Transverse colon (tissue), 4 donors: ENCODE measurements around the gene TUBB3. TPM values are rescaled to one million over a fixed set of nuclear protein-coding genes. Genes with fewer than 3 reads are reported as not detected.
"Not testable (repeated sequence)": the region's sequence is repeated elsewhere in the genome, so short reads cannot be mapped to it uniquely, and the experiment has no call there.

Source experiments
- DNase-seq: peaks from one replicate; pipeline ENCODE4 v3.0.0-alpha.2; 2019
- H3K27ac ChIP-seq, 4 donors: fragments of 200-600 bp; sonication (generic); 2 replicates each; pipeline ENCODE4 v1.5.1; 2016 to 2018; ENCODE audit warnings: inconsistent platforms in 4 of 4
- H3K27me3 ChIP-seq: fragments of 200-600 bp; sonication (generic); 2 replicates; pipeline ENCODE4 v1.5.1; 2017; ENCODE audit warnings: inconsistent platforms
- H3K36me3 ChIP-seq, 4 donors: fragments of 200-600 bp; sonication (generic); 2 replicates each; pipeline ENCODE4 v1.5.1; 2017 to 2019; ENCODE audit warnings: inconsistent platforms in 4 of 4
- H3K4me1 ChIP-seq, 4 donors: fragments of 200-600 bp; sonication (generic); 2 replicates each; pipeline ENCODE4 v1.5.1; 2017 to 2020; ENCODE audit warnings: inconsistent platforms in 4 of 4
- H3K4me3 ChIP-seq, 4 donors: fragments of 200-600 bp; sonication (generic); 1 replicate in 1 of 4; 2 replicates in 3 of 4; pipeline versions ENCODE4 v1.5.1 to v1.6.1; 2017 to 2019; ENCODE audit warnings: inconsistent platforms in 4 of 4
- H3K9me3 ChIP-seq, 2 donors: fragments of 200-600 bp; sonication (generic); 2 replicates each; pipeline ENCODE4 v1.5.1; 2017 to 2019; ENCODE audit warnings: inconsistent platforms in 2 of 2
- EP300 ChIP-seq: sonication (generic); formaldehyde crosslinking; IDR thresholded peaks from one replicate; pipeline ENCODE4 v1.6.1; 2017; ENCODE audit warnings: antibody characterized with exemption, low read depth
- POLR2A ChIP-seq: fragments of 450-650 bp; IDR thresholded peaks from one replicate; pipeline ENCODE4 v1.6.1; 2016; ENCODE audit warnings: antibody characterized with exemption, mild to moderate bottlenecking, moderate library complexity
- POLR2AphosphoS5 ChIP-seq, 3 donors: sonication (generic); formaldehyde crosslinking; IDR thresholded peaks; one replicate each; pipeline ENCODE4 v1.6.1; 2016; ENCODE audit warnings: antibody characterized with exemption in 3 of 3
- WGBS, 2 donors: methylation state at CpG; one replicate each; pipeline ENCODE4 v1.1.5; 2018; ENCODE audit warnings: low coverage in 1 of 2; 5-methylcytosine and 5-hydroxymethylcytosine counted together
- in situ Hi-C, 4 donors: fragments of 200-750 bp; cut with MboI; loops; one replicate each; pipeline versions ENCODE4 v1.15.0 to v1.15.1; 2017; ENCODE audit warnings: low sequenced_read_pairs in 3 of 4, low pct_ligation_motif_present in 1 of 4, low pct_unique_long_range_greater_than_20kb in 1 of 4
- intact Hi-C: fragments of 100-400 bp; cut with DNase I; formaldehyde crosslinking; loops from one replicate; pipeline ENCODE4 v1.15.1; 2023; ENCODE audit warnings: low total_unique reads
- total RNA-seq, 4 donors: library from RNA; depleted of rRNA; stranded (reverse); fragments of >200 nt; gene quantifications; one replicate each; pipeline ENCODE4 v1.1.0, GENCODE V29; 2016
- TF ChIP-seq, protein P1 (sequence below), 5 experiments: fragments of 200-600 bp in 3 of 5; fragments of 450-650 bp in 2 of 5; sonication (generic) in 3 of 5; IDR thresholded peaks; 1 replicate in 2 of 5; 2 replicates in 3 of 5; pipeline ENCODE4 v1.5.1; 2016 to 2017; ENCODE audit warnings: antibody characterized with exemption in 5 of 5, inconsistent platforms in 3 of 5, mild to moderate bottlenecking in 2 of 5, moderate library complexity in 1 of 5

The TUBB3 gene
- total RNA-seq, 4 donors from 2014 or later: 2.4 to 12.7 (median 4.6) TPM

GRCh38 chr16:89964201-89964600, 41.1 kb downstream of the TUBB3 start:
- TF ChIP-seq EP300: no peak
- TF ChIP-seq POLR2A: no peak
- TF ChIP-seq POLR2AphosphoS5 (IDR thresholded peaks at IDR 0.05): no peak
- TF ChIP-seq, protein P1, sequence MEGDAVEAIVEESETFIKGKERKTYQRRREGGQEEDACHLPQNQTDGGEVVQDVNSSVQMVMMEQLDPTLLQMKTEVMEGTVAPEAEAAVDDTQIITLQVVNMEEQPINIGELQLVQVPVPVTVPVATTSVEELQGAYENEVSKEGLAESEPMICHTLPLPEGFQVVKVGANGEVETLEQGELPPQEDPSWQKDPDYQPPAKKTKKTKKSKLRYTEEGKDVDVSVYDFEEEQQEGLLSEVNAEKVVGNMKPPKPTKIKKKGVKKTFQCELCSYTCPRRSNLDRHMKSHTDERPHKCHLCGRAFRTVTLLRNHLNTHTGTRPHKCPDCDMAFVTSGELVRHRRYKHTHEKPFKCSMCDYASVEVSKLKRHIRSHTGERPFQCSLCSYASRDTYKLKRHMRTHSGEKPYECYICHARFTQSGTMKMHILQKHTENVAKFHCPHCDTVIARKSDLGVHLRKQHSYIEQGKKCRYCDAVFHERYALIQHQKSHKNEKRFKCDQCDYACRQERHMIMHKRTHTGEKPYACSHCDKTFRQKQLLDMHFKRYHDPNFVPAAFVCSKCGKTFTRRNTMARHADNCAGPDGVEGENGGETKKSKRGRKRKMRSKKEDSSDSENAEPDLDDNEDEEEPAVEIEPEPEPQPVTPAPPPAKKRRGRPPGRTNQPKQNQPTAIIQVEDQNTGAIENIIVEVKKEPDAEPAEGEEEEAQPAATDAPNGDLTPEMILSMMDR (IDR thresholded peaks at IDR 0.05): no peak
- Histone ChIP-seq H3K27ac (no peak overlapping the region), H3K4me1 (no peaks in the 10 kb centered on the region), H3K4me3 (no peak overlapping the region), H3K36me3 (no peaks in the 10 kb centered on the region), H3K27me3 (no peaks in the 10 kb centered on the region), H3K9me3 (no peaks in the 10 kb centered on the region)
- WGBS, 2 donors: 91% methylated on average over 22 of the region's 25 CpGs; no CpG with 5 or more reads in 1 of the 2 donors
- intact Hi-C loops (no loop called here), in situ Hi-C loops (no loop called here)
- no peak for DNase-seq

GRCh38 chr16:89965447-89966225, 42.5 kb downstream of the TUBB3 start:
- intact Hi-C loops (no loop called here), in situ Hi-C loops (no loop called here)
- Histone ChIP-seq H3K4me1 (no peaks in the 10 kb centered on the region), H3K27ac (no peak overlapping the region), H3K9me3 (no peaks in the 10 kb centered on the region), H3K4me3 (no peak overlapping the region), H3K27me3 (no peaks in the 10 kb centered on the region), H3K36me3 (no peaks in the 10 kb centered on the region)
- TF ChIP-seq POLR2AphosphoS5 (IDR thresholded peaks at IDR 0.05): no peak
- no peak for TF ChIP-seq EP300
- TF ChIP-seq POLR2A: no peak
- TF ChIP-seq, protein P1 (IDR thresholded peaks at IDR 0.05): no peak
- 88% methylated on average over 22 of the region's 30 CpGs; no CpG with 5 or more reads in 1 of the 2 donors for WGBS, 2 donors
- DNase-seq: no peak

DNA sequence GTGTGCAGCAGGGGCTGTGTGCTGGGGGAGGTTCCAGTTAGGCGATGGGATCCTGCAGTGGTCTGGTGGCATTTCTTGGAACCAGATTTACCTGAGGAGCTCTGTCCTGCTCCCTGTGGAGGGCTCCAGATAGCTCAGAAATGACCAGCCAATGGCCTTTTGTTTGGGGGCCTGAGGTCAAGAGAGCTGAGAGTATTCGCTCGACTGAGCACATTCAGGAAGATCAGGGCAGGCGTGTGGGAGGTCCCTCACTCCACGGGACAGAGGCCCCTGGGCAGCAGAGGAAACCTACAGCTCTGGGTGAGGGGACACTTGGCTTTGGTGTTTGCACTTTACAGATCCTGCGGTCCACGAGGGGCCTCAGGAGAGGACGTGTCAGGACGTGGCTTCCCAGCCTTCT, 43.6 kb downstream of the TUBB3 start:
- Histone ChIP-seq H3K27ac (no peak overlapping the region), H3K36me3 (no peaks in the 10 kb centered on the region), H3K27me3 (no peaks in the 10 kb centered on the region), H3K4me3 (no peak overlapping the region), H3K9me3 (no peaks in the 10 kb centered on the region), H3K4me1 (peaks cover 0 to 11% (median 10%) of the 10 kb centered on the region in 4 donors)
- in situ Hi-C loops: no loop called here
- whole genome bisulfite sequencing, 2 donors: 86% methylated on average over 9 of the region's 9 CpGs; no CpG with 5 or more reads in 1 of the 2 donors
- intact Hi-C loops: no loop called here
- no peak for TF ChIP-seq POLR2A
- TF ChIP-seq, protein P1 (IDR thresholded peaks at IDR 0.05): no peak
- no peak for TF ChIP-seq EP300
- TF ChIP-seq POLR2AphosphoS5 (IDR thresholded peaks at IDR 0.05): no peak
- DNase-seq: no peak

DNA sequence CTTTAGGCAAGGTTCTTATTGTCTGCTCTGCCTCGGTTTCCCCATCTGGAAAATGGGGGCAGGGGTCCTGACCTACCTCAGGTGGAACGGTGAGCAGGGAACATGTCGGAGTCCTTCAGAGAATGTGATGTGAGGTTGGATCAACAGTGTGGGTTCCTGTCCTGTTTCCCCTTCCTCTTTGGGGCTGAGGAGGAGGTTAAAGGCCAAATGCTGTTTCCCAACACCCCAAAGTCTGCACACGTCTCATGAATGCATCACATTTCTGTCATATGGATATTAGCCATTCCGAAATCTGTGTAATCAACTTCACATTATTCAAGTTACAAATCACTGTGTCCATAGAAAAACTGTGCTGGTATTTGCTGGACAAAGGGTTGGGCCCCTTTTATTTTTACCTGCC, 44.3 kb downstream of the TUBB3 start:
- H3K4me1 ChIP-seq: peaks cover 0 to 14% (median 13%) of the 10 kb centered on the region in 4 donors
- in situ Hi-C loops, H3K27ac ChIP-seq, H3K4me3 ChIP-seq, H3K9me3 ChIP-seq, DNase-seq, intact Hi-C loops, H3K36me3 ChIP-seq, H3K27me3 ChIP-seq: not testable (repeated sequence)
- 88% methylated on average over 5 of the region's 5 CpGs; no CpG with 5 or more reads in 1 of the 2 donors for WGBS, 2 donors

- H3K27ac ChIP-seq, DNase-seq, H3K4me3 ChIP-seq, intact Hi-C loops, H3K36me3 ChIP-seq, H3K27me3 ChIP-seq, H3K9me3 ChIP-seq, in situ Hi-C loops: not testable (repeated sequence)
- peaks cover 0 to 15% (median 13%) of the 10 kb centered on the region in 4 donors for H3K4me1 ChIP-seq
- 87% methylated on average over 11 of the region's 11 CpGs; no CpG with 5 or more reads in 1 of the 2 donors for WGBS, 2 donors
Observed at GRCh38 chr16:89968074-89968473, 44.9 kb downstream of the TUBB3 start.
